Ectodermal cell (in vitro differentiated cells): ENCODE data around the gene ZBTB16.

Experiments used
- H3K27ac ChIP-seq: 2 replicates; pipeline ENCODE4 v1.7.0; 2013; ENCODE audit warnings: mild to moderate bottlenecking, low read depth, low read length; ENCODE audit not compliant: insufficient read depth, poor library complexity, severe bottlenecking
- H3K27me3 ChIP-seq: 2 replicates; pipeline ENCODE4 v1.7.0; 2013; ENCODE audit warnings: mild to moderate bottlenecking, low read length; ENCODE audit not compliant: insufficient read depth, control insufficient read depth, poor library complexity, severe bottlenecking
- H3K36me3 ChIP-seq: one replicate; pipeline ENCODE4 v1.7.0; 2013; ENCODE audit warnings: low read length; ENCODE audit not compliant: control insufficient read depth, insufficient read depth
- H3K4me1 ChIP-seq: one replicate; pipeline ENCODE4 v1.7.0; 2013; ENCODE audit warnings: low read length; ENCODE audit not compliant: control insufficient read depth, insufficient read depth
- H3K4me3 ChIP-seq: 2 replicates; pipeline ENCODE4 v1.7.0; 2013; ENCODE audit warnings: low read depth, low read length, control low read depth; ENCODE audit not compliant: insufficient read depth
- H3K9me3 ChIP-seq: 2 replicates; pipeline ENCODE4 v1.7.0; 2013; ENCODE audit warnings: mild to moderate bottlenecking, low read length, moderate library complexity; ENCODE audit not compliant: control insufficient read depth
- WGBS, 2 experiments: methylation state at CpG; one replicate each; pipeline ENCODE4 v1.1.7; 2013; ENCODE audit warnings: missing lambda C conversion rate in 2 of 2; 5-methylcytosine and 5-hydroxymethylcytosine counted together

ZBTB16 gene

DNA sequence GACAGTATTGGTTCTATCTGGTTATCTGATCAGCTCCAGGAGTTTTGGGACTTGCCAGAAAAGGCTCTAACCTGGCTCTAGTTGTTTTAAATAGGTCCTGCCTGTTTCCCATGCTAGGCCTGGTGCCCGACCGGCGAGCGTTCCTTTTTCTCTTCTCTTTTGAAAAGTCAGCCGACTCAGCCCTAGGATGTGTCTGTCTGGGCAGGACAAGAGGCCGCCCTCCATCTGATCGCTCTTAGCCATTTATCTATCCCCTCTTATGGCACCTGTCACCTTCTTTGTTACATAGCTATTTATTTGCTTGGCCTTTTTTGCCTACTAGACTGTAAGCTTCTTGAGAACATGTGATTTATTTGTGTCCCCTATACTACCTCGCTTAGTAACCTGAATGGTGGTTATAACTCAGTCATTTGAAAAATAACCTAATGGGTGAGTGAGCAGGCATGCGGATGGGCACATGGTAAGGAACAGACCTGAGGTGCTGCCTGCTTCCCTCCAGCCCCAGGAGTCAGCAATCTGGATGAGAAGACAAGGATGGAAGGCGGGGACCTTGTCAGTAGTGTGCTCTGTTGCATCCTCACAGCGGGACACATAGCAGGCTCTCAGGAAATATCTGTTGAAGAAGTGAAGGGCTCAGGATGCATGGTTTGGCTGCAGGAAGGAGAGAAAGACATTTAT lies 108.4 kb downstream of the ZBTB16 start:
- Histone ChIP-seq H3K9me3 (no peaks in the 10 kb centered on the region), H3K27me3 (no peaks in the 10 kb centered on the region), H3K27ac (no peak overlapping the region), H3K4me3 (no peak overlapping the region), H3K4me1 (peaks cover 84% of the 10 kb centered on the region), H3K36me3 (no peaks in the 10 kb centered on the region)
- WGBS, 2 experiments: 73 to 79% methylated on average over 11 of the region's 11 CpGs

DNA sequence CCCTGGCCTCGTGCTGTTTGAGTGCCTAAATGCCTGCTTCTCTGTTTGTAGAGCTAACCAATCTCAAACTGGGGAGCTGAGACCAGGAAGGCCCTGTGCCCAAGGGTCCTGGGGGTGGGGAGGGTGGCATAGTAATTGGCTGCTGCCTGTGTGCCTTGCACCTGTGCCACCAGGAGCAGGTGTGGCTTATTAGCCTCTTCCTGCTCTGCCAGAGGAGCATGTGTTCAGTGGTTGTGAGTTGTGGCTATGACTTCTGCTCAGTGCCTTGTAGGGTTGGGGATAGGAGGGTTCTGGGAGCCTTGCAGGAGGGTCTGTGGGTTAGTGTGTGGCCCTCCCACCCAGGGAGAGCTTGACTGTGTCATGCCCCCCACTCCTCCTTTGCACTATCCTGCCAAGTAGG lies 109.2 kb downstream of the ZBTB16 start:
- H3K4me3 ChIP-seq: no peak overlapping the region
- H3K27ac ChIP-seq: no peak overlapping the region
- peaks cover 83% of the 10 kb centered on the region for H3K4me1 ChIP-seq
- no peaks in the 10 kb centered on the region for H3K36me3 ChIP-seq
- 75 to 88% methylated on average over 1 of the region's 1 CpG for WGBS, 2 experiments
- no peaks in the 10 kb centered on the region for H3K9me3 ChIP-seq
- H3K27me3 ChIP-seq: no peaks in the 10 kb centered on the region

DNA sequence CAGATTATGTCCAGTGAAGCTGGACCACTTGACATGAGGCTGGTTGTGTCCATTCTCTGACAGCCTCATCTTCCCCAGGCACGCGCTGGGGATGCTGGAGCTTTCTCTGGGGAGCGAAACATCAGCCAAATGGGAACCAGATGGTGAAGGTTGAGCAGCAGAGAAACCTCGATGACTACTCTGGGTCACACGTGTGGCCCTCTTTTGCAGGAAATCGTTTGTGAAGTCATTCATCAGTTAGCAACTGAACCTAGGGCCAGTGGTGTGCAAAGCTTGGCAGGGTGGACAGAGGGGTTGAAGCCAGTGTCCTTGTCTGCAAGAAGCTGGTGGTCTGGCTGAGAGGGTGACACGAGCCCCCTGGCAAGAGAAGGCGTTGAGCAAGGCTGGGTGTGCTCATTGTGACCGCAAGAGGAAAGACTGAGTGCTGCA lies 109.8 kb downstream of the ZBTB16 start:
- 96 to 98% methylated on average over 9 of the region's 9 CpGs for WGBS, 2 experiments
- peaks cover 77% of the 10 kb centered on the region for H3K4me1 ChIP-seq

DNA sequence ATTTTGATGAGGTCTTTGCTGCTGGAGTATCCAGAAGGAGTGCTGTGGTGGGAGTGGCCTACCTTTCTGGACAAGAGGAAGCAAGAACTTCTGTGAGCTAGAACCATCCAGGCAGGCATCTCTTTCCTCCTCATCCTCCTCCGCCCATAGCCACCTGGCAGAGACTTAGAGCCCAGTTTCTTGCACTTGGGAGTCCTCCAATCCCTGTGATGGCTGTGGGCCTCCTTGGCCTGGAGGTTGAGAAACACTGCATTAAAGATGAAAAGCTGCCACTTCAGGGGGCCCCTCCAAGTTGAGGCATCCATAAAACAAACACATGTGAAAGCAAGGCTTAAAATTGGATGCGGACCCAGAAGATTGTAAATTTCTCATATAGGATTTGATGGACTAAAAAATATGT lies 110.3 kb downstream of the ZBTB16 start:
- H3K27me3 ChIP-seq: no peaks in the 10 kb centered on the region
- no peaks in the 10 kb centered on the region for H3K36me3 ChIP-seq
- no peaks in the 10 kb centered on the region for H3K9me3 ChIP-seq
- H3K4me1 ChIP-seq: peaks cover 72% of the 10 kb centered on the region
- H3K4me3 ChIP-seq: no peak overlapping the region
- 95 to 96% methylated on average over 2 of the region's 2 CpGs for WGBS, 2 experiments
- H3K27ac ChIP-seq: no peak overlapping the region

More for the DNA sequence above, 109.8 kb downstream of the ZBTB16 start:
- Histone ChIP-seq H3K27ac (no peak overlapping the region), H3K36me3 (no peaks in the 10 kb centered on the region), H3K4me3 (no peak overlapping the region), H3K27me3 (no peaks in the 10 kb centered on the region), H3K9me3 (no peaks in the 10 kb centered on the region)

DNA sequence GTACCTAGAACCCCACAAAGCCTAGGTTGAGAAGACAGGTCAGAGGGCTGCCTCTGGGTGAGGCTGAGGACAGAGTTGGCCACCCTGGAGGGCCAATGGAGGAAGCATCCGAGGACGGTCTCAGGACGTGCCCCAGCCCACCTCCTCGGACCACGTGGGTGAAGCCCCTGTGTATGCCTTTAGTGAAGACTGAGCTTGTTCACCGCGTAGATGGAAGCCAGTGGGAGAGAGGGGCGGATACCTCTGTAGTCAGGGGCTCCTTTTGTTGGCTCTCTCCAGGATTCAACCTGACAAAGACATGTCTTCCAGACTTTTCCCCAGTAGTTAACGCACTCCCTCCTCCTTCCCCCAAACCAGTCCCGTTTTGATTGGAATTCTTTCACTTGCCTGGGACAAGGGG lies 110.7 kb downstream of the ZBTB16 start:
- Histone ChIP-seq H3K4me1 (peaks cover 72% of the 10 kb centered on the region), H3K4me3 (no peak overlapping the region), H3K9me3 (no peaks in the 10 kb centered on the region), H3K27me3 (no peaks in the 10 kb centered on the region), H3K36me3 (no peaks in the 10 kb centered on the region), H3K27ac (no peak overlapping the region)
- WGBS, 2 experiments: 23 to 36% methylated on average over 9 to 10 of the region's 10 CpGs

DNA sequence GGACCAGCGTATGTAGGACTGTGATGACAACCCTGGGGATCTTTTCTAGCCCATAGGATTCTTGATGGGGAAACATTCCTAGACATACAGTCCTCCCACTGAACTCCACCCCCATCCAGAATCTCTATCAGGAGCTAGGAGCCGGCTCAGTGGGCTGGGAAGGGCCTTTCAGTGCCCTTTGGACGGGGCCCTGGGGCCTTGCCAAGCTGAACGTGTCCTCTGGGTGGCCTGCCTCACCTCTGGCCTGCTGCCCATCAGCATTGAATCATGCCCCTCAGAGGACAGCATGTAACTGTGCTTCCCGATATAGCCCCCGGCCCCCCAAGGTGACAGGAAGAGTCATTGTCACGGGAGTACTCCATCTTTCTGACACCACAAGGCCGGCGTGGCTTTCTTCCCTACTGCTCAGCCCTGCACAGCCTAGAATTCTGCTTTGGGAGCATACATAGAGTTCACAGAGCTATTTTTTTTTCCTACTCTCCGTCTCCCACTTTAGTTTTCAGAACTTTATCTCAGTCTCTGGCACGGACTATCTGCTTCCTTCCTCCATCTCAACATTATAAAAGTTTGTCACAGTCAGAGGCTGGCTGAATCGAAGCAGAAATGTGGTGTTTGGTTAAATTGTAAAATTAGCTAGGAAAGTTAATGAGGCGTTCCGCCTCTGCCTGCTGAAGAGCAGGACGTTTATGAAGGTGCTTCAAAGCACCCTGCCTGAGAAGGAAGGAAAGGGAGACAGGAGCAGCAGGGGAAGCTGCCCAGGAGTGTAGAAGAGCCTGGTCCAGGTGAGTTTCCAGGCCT lies 111.9 kb downstream of the ZBTB16 start:
- Histone ChIP-seq H3K27me3 (no peaks in the 10 kb centered on the region), H3K36me3 (no peaks in the 10 kb centered on the region), H3K4me3 (no peak overlapping the region), H3K4me1 (peaks cover 67% of the 10 kb centered on the region), H3K27ac (no peak overlapping the region), H3K9me3 (no peaks in the 10 kb centered on the region)
- WGBS, 2 experiments: 85 to 89% methylated on average over 15 of the region's 15 CpGs

DNA sequence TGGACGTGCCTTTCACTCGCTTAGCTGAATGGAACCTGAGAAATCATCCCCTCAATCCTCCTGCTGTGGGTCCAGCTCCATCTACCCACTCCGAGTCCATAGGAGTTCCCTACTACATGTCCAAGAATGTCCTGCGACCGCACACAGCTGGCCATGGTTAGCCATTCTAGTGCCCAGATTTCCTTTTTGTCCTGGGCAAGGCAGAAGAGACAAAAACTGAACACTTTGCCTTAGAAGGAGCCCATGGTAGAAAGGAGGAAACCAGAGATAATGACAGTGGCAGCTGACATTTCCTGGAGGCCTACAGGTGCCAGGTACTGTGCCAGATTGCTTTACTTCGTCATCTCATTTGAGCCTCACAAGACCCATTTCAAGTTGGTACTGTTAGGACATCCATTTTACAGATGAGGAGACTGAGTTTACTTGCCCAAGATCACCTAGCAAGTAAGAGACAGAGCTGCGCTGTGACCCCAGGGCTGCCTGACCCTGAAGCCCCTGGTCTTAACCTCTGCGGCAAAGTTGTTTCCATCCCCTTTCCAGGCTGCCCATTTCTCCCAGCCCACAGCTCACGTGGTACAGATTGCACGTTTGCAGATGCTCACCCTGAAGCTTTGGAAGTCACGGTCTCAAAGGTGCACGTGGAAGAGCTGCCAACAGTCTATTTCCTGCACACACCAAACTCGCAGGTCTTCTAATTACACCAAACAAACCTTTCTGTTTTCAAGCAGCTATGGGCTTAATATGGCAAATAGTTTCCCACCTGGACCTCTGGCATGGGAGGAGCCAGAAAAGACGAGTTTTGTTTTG lies 112.7 kb downstream of the ZBTB16 start:
- no peak overlapping the region for H3K4me3 ChIP-seq
- H3K27me3 ChIP-seq: no peaks in the 10 kb centered on the region
- H3K27ac ChIP-seq: no peak overlapping the region
- no peaks in the 10 kb centered on the region for H3K9me3 ChIP-seq
- H3K36me3 ChIP-seq: no peaks in the 10 kb centered on the region
- WGBS, 2 experiments: 92 to 93% methylated on average over 14 of the region's 14 CpGs
- peaks cover 59% of the 10 kb centered on the region for H3K4me1 ChIP-seq

DNA sequence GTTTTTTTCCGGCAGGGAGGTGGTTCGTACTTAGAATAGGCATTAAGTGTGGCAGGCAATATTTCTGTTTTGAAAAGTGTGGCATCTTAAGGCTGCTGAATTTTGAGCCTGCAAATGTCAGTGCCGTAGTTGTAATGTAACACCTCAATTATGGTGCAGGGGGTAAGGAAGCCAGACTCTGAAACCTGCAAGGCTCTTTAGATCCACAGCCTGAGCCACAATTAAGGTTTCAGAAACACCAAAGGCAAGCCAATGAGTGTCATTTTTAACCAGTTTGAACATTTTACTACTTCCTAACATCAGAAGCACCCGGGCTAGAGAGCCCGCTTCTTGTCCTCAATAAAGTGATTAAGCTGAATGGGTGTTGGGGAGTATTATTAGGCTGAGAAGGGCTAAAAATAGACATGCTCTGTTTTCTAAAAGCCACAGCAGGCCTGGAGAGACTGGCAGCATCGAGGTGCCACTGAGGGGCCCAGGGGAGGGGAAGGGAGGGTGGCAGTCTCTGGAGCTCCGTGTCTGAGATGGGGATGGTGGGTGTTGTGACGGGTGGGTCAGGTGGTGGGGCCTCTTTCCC lies 113.4 kb downstream of the ZBTB16 start:
- Histone ChIP-seq H3K4me3 (no peak overlapping the region), H3K4me1 (peaks cover 53% of the 10 kb centered on the region), H3K27ac (no peak overlapping the region), H3K27me3 (no peaks in the 10 kb centered on the region), H3K36me3 (no peaks in the 10 kb centered on the region), H3K9me3 (no peaks in the 10 kb centered on the region)
- WGBS, 2 experiments: 81 to 84% methylated on average over 7 to 8 of the region's 8 CpGs

DNA sequence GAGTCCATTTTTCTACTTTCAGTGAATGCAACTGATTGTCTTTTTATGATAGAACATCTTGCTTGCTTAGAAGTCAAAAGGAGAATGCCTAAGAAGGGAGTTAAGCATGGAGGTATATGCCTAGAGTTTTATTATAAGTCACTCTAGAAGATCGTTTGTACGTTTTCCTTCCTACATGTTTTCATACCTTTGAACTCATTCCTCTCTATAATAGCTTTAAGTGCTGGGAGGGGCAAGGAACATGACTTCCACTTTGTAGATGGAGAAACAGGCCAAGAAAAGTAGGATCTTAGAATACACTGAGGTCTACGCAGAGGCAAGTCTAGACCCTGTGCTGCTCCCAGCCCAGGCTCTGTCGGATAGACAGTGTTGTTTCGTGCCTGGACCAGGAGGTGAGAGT lies 114.3 kb downstream of the ZBTB16 start:
- Histone ChIP-seq H3K4me3 (no peak overlapping the region), H3K27ac (no peak overlapping the region), H3K27me3 (no peaks in the 10 kb centered on the region), H3K9me3 (no peaks in the 10 kb centered on the region), H3K36me3 (no peaks in the 10 kb centered on the region), H3K4me1 (peaks cover 49% of the 10 kb centered on the region)
- WGBS, 2 experiments: 89 to 96% methylated on average over 3 to 5 of the region's 5 CpGs
